Esophagus muscularis mucosa (tissue), 4 donors: ENCODE results near the gene COL10A1.

Source experiments
- EP300 ChIP-seq: sonication (generic); formaldehyde crosslinking; IDR thresholded peaks from one replicate; pipeline ENCODE4 v1.6.1; 2017; ENCODE audit warnings: antibody characterized with exemption
- POLR2AphosphoS5 ChIP-seq, 2 donors: sonication (generic); formaldehyde crosslinking; IDR thresholded peaks; one replicate each; pipeline ENCODE4 v1.6.1; 2017; ENCODE audit warnings: antibody characterized with exemption in 2 of 2
- TF ChIP-seq, protein P1 (sequence below), 3 experiments: fragments of 200-600 bp in 2 of 3; fragments of 450-650 bp in 1 of 3; sonication (generic) in 2 of 3; IDR thresholded peaks; one replicate each; pipeline ENCODE4 v1.5.1; 2017 to 2019; ENCODE audit warnings: antibody characterized with exemption in 3 of 3, mild to moderate bottlenecking in 2 of 3, moderate library complexity in 1 of 3

DNA sequence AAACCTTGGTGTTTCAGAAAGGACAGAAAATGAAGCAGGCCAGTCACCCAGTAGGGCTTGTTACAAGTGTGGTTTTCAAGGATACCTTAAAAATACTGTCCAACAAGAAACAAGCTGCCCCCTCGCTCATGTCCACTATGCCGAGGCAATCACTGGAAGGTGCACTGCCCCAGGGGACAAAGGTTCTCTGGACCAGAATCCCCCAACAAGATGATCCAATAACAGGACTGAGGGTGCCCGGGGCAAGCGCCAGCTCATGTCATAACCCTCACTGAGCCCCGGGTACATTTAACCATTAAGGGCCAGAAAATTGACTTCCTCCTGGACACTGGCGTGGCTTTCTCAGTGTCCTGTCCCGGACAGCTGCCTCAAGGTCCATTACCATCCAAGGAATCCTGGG, 31.9 kb downstream of the COL10A1 start:
- TF ChIP-seq, protein P1, sequence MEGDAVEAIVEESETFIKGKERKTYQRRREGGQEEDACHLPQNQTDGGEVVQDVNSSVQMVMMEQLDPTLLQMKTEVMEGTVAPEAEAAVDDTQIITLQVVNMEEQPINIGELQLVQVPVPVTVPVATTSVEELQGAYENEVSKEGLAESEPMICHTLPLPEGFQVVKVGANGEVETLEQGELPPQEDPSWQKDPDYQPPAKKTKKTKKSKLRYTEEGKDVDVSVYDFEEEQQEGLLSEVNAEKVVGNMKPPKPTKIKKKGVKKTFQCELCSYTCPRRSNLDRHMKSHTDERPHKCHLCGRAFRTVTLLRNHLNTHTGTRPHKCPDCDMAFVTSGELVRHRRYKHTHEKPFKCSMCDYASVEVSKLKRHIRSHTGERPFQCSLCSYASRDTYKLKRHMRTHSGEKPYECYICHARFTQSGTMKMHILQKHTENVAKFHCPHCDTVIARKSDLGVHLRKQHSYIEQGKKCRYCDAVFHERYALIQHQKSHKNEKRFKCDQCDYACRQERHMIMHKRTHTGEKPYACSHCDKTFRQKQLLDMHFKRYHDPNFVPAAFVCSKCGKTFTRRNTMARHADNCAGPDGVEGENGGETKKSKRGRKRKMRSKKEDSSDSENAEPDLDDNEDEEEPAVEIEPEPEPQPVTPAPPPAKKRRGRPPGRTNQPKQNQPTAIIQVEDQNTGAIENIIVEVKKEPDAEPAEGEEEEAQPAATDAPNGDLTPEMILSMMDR (IDR thresholded peaks at IDR 0.05), result no peak
- TF ChIP-seq POLR2AphosphoS5 (IDR thresholded peaks at IDR 0.05) (no peak), EP300 (no peak)
